GM18526 (cell line): ENCODE data around the gene PKN2.

Experiments used
- POLR2A ChIP-seq: IDR thresholded peaks from 3 replicates; pipeline ENCODE4 v1.6.1; 2011; ENCODE audit not compliant: insufficient read length; ENCODE audit errors: extremely low read depth

Gene PKN2

GRCh38 chr1:88746916-88747315 lies 62.8 kb downstream of the PKN2 start:
- no peak for TF ChIP-seq POLR2A

DNA sequence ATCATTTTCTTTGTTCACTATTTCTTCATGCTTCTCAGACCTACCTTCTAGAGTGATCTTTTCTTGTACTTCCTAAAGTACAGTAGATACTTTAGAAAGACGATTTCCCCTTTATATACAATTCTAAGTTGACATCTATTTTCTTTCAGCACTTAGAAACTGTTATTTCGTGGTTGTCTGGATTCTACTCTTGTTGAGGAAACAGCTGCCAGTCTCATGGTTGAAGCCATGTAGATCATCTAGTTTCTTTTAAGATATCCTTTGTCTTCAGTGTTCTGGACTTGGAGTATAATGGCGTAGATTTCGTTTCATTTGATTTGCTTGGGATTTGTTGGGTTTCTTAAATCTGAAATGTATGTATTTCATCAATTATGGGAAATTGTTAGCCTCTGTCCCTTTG lies 67.6 kb downstream of the PKN2 start:
- TF ChIP-seq POLR2A: no peak

- TF ChIP-seq POLR2A: no peak
These were observed 69.4 kb downstream of the PKN2 start for GRCh38 chr1:88753506-88753905.

- TF ChIP-seq POLR2A: no peak
These were observed 79.8 kb downstream of the PKN2 start for GRCh38 chr1:88763649-88764406.

DNA sequence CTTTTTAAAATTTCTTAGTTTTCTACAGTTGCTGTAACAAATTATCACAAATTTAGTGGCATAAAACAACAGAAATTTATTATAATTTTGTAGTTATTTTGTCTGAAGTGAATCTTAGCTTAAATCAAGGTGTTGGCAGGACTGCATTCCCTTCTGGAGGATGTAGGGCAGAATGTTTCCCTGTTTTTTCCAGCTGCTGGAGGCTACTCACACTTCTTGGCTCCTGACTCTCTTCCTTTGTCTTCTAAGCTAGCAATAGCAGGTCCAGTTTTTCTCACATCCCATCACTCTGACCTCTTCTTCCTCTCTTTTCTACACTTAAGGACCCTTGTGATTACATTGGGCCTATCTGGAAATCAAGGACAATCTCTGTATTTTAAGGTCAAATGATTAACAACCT lies 84.1 kb downstream of the PKN2 start:
- TF ChIP-seq POLR2A: no peak

DNA sequence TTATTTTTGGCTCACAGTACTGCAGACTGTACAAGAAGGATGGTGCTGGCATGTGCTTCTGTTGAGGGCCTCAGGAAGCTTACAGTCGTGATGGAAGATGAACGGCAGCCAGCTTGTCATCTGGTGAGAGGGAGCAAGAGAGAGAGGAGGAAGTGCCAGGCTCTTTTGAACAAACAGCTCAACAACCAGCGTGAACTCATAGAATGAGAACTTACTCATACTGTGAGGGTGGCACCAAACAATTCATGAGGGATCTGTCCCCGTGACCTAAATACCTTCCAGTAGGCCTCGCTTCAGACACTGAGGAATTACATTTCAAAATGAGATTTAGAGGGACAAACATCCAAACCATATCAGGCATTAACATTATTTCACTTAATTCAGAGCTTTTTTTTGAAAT lies 84.7 kb downstream of the PKN2 start:
- no peak for TF ChIP-seq POLR2A

DNA sequence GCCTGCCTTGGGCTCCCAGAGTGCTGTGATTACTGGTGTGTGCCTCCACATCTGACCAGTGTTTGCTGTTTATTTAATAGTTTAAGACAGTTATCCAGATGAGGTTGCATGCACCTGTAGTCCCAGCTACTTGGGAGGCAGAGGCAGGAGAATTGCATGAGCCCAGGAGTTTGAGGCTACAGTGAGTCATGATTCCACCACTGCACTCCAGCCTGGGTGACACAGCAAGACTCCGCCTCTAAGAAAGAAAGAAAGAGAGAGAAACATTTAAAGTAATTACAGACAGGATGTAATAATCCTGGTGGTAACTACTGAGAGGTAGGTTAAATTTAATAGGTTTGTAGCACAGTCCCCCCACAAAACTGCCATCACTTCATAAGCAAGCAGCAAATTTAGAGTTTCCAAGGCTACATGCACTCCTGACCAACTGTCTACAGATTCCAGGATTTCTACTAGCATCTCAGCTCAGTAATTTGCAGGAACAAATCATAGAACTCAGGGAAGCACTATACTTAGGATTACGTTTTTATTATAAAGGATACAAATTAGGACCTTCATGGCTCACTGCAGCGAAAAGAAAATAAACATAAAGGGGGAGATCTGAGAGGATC lies 89.6 kb downstream of the PKN2 start:
- TF ChIP-seq POLR2A: no peak

GRCh38 chr1:88774151-88774556 lies 90.1 kb downstream of the PKN2 start:
- TF ChIP-seq POLR2A: no peak

- TF ChIP-seq POLR2A: no peak
These were observed 93.6 kb downstream of the PKN2 start for GRCh38 chr1:88777604-88778149.

- TF ChIP-seq POLR2A: no peak
These were observed 95.8 kb downstream of the PKN2 start for GRCh38 chr1:88779880-88780279.

DNA sequence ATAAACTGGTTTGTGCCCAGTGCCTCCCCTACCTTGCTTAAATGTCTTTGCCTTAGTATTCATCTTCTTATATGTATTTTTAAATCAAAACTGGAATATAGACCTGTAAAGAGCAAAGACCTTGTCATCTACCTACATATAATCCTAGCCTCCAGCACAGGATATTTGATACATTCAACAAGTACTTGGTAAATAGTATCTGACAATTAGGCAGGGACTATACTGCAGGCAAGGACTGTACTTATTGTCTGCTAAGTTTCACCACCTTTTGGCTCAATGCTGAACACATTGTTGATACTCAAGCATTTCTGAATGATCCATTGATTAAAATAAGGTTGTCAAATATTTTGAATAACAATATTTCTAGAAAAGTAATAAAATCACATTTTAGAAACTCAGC lies 96.4 kb downstream of the PKN2 start:
- no peak for TF ChIP-seq POLR2A

- TF ChIP-seq POLR2A: no peak
These were observed 99.1 kb downstream of the PKN2 start for GRCh38 chr1:88783145-88783544.

DNA sequence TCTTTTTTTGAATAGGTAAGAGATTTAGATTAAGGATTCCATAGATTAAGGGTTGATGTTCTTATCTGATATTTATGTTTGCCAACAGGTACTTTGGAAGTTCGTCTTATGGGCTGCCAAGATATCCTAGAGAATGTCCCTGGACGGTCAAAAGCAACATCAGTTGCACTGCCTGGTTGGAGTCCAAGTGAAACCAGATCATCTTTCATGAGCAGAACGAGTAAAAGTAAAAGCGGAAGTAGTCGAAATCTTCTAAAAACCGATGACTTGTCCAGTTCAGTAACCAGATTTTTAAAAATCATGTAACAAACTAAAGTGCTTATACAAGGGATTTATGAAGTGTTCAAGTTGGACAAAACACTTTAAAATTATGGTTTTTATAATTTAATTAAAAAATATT lies 100.5 kb downstream of the PKN2 start:
- TF ChIP-seq POLR2A: no peak

DNA sequence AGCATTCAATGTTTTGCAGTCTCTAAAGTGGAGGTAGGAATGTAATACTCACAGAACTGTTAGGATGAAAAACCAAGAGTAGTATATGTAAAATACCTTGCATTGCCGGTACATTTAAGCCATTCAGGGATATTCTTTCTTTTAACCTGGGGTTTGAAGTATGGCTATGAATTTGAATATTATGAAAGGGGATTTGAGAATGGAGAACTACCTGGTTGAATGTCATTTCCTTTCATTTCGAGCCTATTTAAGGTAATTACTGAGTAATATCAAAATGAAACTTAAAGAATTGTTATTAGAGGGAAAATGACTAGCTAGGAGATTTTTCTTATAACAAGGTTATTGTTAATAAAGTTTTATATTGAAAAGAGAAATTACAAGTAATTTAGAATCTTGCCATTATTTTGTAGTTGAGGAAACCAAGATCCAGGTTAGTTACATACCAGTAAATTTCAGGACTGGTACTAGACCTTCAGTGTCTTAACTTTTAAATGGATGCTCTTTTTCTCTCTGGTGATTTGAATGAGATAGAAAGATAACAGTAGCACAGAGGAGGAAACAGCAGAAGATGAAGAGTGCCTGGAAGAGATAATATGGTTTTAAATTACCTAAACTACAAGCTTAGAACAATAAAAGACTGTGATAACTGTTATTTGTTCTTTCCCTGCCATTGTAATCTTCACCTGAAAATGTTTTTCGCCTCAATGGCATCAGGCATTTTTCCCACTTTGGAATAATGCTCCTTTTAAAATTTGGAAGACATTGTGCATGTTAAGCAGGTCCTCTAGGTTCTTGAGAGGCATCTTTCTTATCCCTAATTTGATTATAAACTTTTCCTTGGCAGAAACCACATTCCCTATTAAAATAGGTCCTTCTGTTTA lies 103.2 kb downstream of the PKN2 start:
- no peak for TF ChIP-seq POLR2A

- TF ChIP-seq POLR2A: no peak
These were observed 107.1 kb downstream of the PKN2 start for GRCh38 chr1:88791192-88791591.

DNA sequence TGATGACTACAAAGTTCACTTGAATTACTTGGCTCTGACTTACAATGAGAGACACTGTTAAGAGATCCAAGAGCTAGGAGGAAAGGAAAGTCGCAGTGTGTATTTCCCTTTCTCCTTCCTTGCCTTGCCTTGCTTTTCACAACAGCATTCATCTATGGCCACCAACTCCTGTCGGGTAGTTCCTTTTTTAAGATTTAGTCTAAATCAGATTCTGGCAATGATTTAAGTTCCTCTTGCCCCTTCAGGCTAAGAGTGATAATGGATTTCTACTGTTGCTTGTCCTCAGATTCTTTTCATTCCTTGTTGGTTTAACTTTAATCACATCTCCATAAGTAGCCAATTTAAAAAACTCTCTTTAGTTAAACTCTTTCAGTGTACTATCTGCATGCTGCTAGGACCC lies 115.4 kb downstream of the PKN2 start:
- no peak for TF ChIP-seq POLR2A
